Keratinocyte (primary cell): ENCODE results near the gene XPNPEP2. TPM values are rescaled to one million over a fixed set of nuclear protein-coding genes. Genes with fewer than 3 reads are reported as not detected.

Source experiments
- DNase-seq: peaks from one replicate; pipeline ENCODE4 v3.0.0-alpha.2; 2011; ENCODE audit warnings: low read depth, missing footprints, low spot score
- FAIRE-seq: peaks from 2 replicates; lab custom pipeline; 2011; peaks lifted over from hg19 to GRCh38; lab: Jason Lieb, UNC
- H2AFZ ChIP-seq: 2 replicates; pipeline ENCODE4 v1.6.0; 2012; ENCODE audit warnings: low read length, control low read depth, inconsistent platforms; ENCODE audit not compliant: control insufficient read depth
- H3K27ac ChIP-seq: 2 replicates; pipeline ENCODE4 v1.5.1; 2011; ENCODE audit warnings: low read length; ENCODE audit not compliant: control insufficient read depth, insufficient read depth
- H3K27me3 ChIP-seq: 3 replicates; pipeline ENCODE4 v1.6.0; 2011; ENCODE audit warnings: low read length; ENCODE audit not compliant: control insufficient read depth, insufficient read depth; ENCODE audit errors: extremely low read depth
- H3K36me3 ChIP-seq, 2 experiments: 2 replicates in 1 of 2; 3 replicates in 1 of 2; pipeline ENCODE4 v1.5.1; 2011; ENCODE audit warnings: low read length in 2 of 2, mild to moderate bottlenecking in 1 of 2; ENCODE audit not compliant: control insufficient read depth in 2 of 2, insufficient read depth in 2 of 2; ENCODE audit errors: extremely low read depth in 1 of 2
- H3K4me1 ChIP-seq: 3 replicates; pipeline ENCODE4 v1.5.1; 2011; ENCODE audit warnings: low read length; ENCODE audit not compliant: control insufficient read depth, insufficient read depth; ENCODE audit errors: extremely low read depth
- H3K4me2 ChIP-seq: 3 replicates; pipeline ENCODE4 v1.6.0; 2011; ENCODE audit warnings: low read depth, low read length; ENCODE audit not compliant: control insufficient read depth, insufficient read depth; ENCODE audit errors: extremely low read depth
- H3K4me3 ChIP-seq, 3 experiments: fragments of 200-600 bp in 1 of 3; sonication (generic) in 1 of 3; 2 replicates in 2 of 3; 3 replicates in 1 of 3; pipeline ENCODE4 v1.5.1; 2011 to 2016; ENCODE audit warnings: low read length in 3 of 3, mild to moderate bottlenecking in 3 of 3, control low read depth in 2 of 3, inconsistent platforms in 1 of 3, low read depth in 1 of 3, mixed read lengths in 1 of 3, mixed run types in 1 of 3, moderate library complexity in 1 of 3; ENCODE audit not compliant: control insufficient read depth in 2 of 3, insufficient read depth in 2 of 3; ENCODE audit errors: extremely low read depth in 1 of 3
- H3K79me2 ChIP-seq: 2 replicates; pipeline ENCODE4 v1.6.0; 2012; ENCODE audit warnings: low read length; ENCODE audit not compliant: control insufficient read depth, insufficient read depth
- H3K9ac ChIP-seq: 3 replicates; pipeline ENCODE4 v1.6.0; 2011; ENCODE audit warnings: low read length; ENCODE audit not compliant: control insufficient read depth, insufficient read depth; ENCODE audit errors: extremely low read depth
- H3K9me1 ChIP-seq: 3 replicates; pipeline ENCODE4 v1.6.0; 2011; ENCODE audit warnings: low read length; ENCODE audit not compliant: control insufficient read depth, insufficient read depth; ENCODE audit errors: extremely low read depth
- H3K9me3 ChIP-seq: 2 replicates; pipeline ENCODE4 v1.5.1; 2012; ENCODE audit warnings: low read depth, low read length; ENCODE audit not compliant: control insufficient read depth
- H4K20me1 ChIP-seq: 3 replicates; pipeline ENCODE4 v1.6.0; 2011; ENCODE audit warnings: low read length; ENCODE audit not compliant: control insufficient read depth, insufficient read depth; ENCODE audit errors: extremely low read depth
- CTCF ChIP-seq, 3 experiments: IDR thresholded peaks in 1 of 3; conservative IDR thresholded peaks in 1 of 3; optimal IDR thresholded peaks in 1 of 3; 2 replicates in 2 of 3; 3 replicates in 1 of 3; pipeline versions ENCODE3 to v1.5.1; 2011; ENCODE audit warnings: low read length in 3 of 3, mild to moderate bottlenecking in 3 of 3, moderate library complexity in 2 of 3, control low read depth in 1 of 3, inconsistent platforms in 1 of 3; ENCODE audit not compliant: insufficient read depth in 2 of 3; ENCODE audit errors: extremely low read depth in 1 of 3
- EZH2 ChIP-seq: IDR thresholded peaks from one replicate; pipeline ENCODE4 v1.6.1; 2012; ENCODE audit warnings: inconsistent platforms, mild to moderate bottlenecking, low read length, moderate library complexity
- dilution Hi-C: fragments of 300-500 bp; cut with MboI; formaldehyde crosslinking; loops from one replicate; pipeline ENCODE4 v1.7.0; 2020; ENCODE audit warnings: low sequenced_read_pairs; ENCODE audit not compliant: extremely low pct_ligation_motif_present
- polyA plus RNA-seq, 5 experiments: library from polyadenylated mRNA; depleted of rRNA in 3 of 5; stranded (reverse) in 3 of 5; stranded (forward) in 1 of 5; unstranded in 1 of 5; fragments of >200 nt; gene quantifications; 1 replicate in 1 of 5; 2 replicates in 3 of 5; 3 replicates in 1 of 5; pipeline versions ENCODE4 v1.2.1 to v1.2.3, GENCODE V29; 2011 to 2012; ENCODE audit warnings: missing spikeins in 2 of 5, low read depth in 1 of 5, low replicate concordance in 1 of 5

The XPNPEP2 gene
- polyA plus RNA-seq, 1 donor (not counting 4 experiments of a cell fraction or from before 2014, with no cell fraction given), result not detected

GRCh38 chrX:129748305-129748704, 9.5 kb downstream of the XPNPEP2 start:
- TF ChIP-seq CTCF (optimal IDR thresholded peaks at IDR 0.05 in 1 of 3, IDR thresholded peaks at IDR 0.05 in 1 of 3, conservative IDR thresholded peaks at IDR 0.05 in 1 of 3; ENCODE audit: extremely low read depth in 1 of 3, insufficient read depth in 2 of 3, low read length in 3 of 3), result no peak
- no peak for TF ChIP-seq EZH2
- H3K4me2 ChIP-seq, result no peak overlapping the region
- no peaks in the 10 kb centered on the region for H3K79me2 ChIP-seq
- H4K20me1 ChIP-seq, result no peaks in the 10 kb centered on the region
- dilution Hi-C loops, result loop anchor here (10.0 kb wide), 1 partner anchor 46 kb away; no protein-coding TSS in a partner anchor
- no peaks in the 10 kb centered on the region for H3K36me3 ChIP-seq
- no peaks in the 10 kb centered on the region for H3K9me3 ChIP-seq
- no peak overlapping the region for H2AFZ ChIP-seq
- no peak for FAIRE-seq
- H3K9ac ChIP-seq, result no peak overlapping the region
- peaks cover 11% of the 10 kb centered on the region for H3K27me3 ChIP-seq
- no peak for DNase-seq
- H3K4me3 ChIP-seq, result no peak overlapping the region
- H3K27ac ChIP-seq, result no peak overlapping the region
- no peaks in the 10 kb centered on the region for H3K4me1 ChIP-seq
- no peaks in the 10 kb centered on the region for H3K9me1 ChIP-seq

- no peak overlapping the region for H3K4me3 ChIP-seq
- H3K9ac ChIP-seq, result no peak overlapping the region
- H3K4me2 ChIP-seq, result no peak overlapping the region
- FAIRE-seq (no peak), DNase-seq (no peak)
- H2AFZ ChIP-seq, result no peak overlapping the region
- H3K27ac ChIP-seq, result no peak overlapping the region
- H3K36me3 ChIP-seq, result no peaks in the 10 kb centered on the region
- no peak for TF ChIP-seq EZH2
- TF ChIP-seq CTCF (optimal IDR thresholded peaks at IDR 0.05 in 1 of 3, IDR thresholded peaks at IDR 0.05 in 1 of 3, conservative IDR thresholded peaks at IDR 0.05 in 1 of 3; ENCODE audit: extremely low read depth in 1 of 3, insufficient read depth in 2 of 3, low read length in 3 of 3), result no peak
- H3K79me2 ChIP-seq, result no peaks in the 10 kb centered on the region
- dilution Hi-C loops, result loop anchor here (10.0 kb wide), 1 partner anchor 46 kb away; no protein-coding TSS in a partner anchor
- no peaks in the 10 kb centered on the region for H3K9me3 ChIP-seq
- H3K4me1 ChIP-seq, result no peaks in the 10 kb centered on the region
- no peaks in the 10 kb centered on the region for H3K9me1 ChIP-seq
- peaks cover 11% of the 10 kb centered on the region for H3K27me3 ChIP-seq
- no peaks in the 10 kb centered on the region for H4K20me1 ChIP-seq
Measured at GRCh38 chrX:129749069-129749468, 10.3 kb downstream of the XPNPEP2 start.
